HG02840 (cell line): ENCODE measurements around the gene TGFBRAP1.

Source experiments
- ATAC-seq: cut with Tn5 transposase; IDR thresholded peaks from one replicate; pipeline ENCODE4 v1.9.1; 2021; ENCODE audit warnings: mild to moderate bottlenecking, moderate library complexity, moderate number of reproducible peaks; ENCODE audit not compliant: unreplicated experiment, low FRiP score

TGFBRAP1 gene, protein sequence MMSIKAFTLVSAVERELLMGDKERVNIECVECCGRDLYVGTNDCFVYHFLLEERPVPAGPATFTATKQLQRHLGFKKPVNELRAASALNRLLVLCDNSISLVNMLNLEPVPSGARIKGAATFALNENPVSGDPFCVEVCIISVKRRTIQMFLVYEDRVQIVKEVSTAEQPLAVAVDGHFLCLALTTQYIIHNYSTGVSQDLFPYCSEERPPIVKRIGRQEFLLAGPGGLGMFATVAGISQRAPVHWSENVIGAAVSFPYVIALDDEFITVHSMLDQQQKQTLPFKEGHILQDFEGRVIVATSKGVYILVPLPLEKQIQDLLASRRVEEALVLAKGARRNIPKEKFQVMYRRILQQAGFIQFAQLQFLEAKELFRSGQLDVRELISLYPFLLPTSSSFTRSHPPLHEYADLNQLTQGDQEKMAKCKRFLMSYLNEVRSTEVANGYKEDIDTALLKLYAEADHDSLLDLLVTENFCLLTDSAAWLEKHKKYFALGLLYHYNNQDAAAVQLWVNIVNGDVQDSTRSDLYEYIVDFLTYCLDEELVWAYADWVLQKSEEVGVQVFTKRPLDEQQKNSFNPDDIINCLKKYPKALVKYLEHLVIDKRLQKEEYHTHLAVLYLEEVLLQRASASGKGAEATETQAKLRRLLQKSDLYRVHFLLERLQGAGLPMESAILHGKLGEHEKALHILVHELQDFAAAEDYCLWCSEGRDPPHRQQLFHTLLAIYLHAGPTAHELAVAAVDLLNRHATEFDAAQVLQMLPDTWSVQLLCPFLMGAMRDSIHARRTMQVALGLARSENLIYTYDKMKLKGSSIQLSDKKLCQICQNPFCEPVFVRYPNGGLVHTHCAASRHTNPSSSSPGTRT

GRCh38 chr2:105329561-105330495 lies at the start of gene TGFBRAP1:
Gene TGFBRAP1, minus strand, starts transcription at chr2:105329735. Its CDS starts 21,434 bp downstream, at chr2:105308301.
- peak; percentile 66 for ATAC-seq

DNA sequence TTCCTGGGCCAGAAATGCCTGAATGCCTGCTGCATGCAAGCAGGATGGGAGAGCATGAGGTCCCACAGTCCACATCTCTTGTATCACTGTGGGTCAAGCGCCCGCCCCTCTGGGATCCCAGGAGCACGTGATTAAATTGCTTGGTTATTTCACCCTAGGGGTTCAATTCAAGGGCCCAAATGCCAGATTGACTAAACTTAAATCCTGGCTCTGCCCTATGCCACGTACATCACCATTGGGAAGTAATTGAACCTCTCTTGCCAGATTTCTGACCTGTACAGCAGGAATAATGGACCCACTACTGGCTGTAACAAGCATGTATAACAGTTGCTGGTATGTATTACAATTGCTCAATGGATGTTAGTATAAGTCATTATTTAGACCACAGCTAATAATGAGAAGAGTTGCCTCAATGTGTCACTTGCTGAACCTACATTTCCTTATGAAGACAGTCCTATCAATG lies 49.4 kb upstream of the TGFBRAP1 start:
- no peak for ATAC-seq

GRCh38 chr2:105378276-105378840 lies 48.8 kb upstream of the TGFBRAP1 start:
- no peak for ATAC-seq

- no peak for ATAC-seq
Observed at GRCh38 chr2:105377871-105378270, 48.3 kb upstream of the TGFBRAP1 start.

DNA sequence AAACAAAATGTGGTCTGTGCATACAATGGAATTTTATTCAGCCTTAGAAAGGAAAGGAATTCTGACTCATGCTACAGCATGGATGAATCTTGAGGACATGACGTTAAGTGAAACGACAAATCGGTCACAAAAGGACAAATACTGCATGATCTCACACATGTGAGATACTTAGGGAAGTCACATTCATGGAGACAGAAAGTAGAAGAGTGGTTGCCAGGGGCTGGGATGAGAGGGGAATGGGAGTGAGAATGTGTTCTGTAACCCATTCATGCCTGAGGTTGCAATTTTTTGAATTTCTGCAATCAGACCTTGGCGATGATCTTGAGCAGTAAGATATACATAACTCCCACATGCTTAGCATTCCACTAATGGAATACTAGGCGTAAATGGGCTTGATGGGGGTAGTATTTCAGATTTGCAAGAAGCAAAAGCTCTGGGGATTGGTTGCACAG lies 47.3 kb upstream of the TGFBRAP1 start:
- ATAC-seq: no peak

DNA sequence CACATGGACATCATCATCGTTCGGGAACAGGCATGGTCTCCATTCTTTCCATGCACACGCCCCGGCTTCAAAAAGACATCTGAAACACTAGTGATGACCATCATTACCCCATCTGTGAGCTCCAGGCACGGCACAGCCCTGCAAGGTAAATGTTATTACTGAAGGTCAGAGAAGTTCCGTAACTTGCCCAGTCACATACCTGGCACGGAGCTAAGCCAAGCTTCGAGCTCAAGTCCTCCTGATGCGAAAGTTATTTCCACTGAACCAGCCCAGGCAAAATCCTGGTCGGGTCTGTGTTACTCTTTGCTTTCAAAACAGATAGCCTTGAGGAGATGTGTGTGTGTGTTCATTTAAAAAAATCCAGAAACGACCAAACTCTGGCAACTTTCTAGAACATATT lies 46.5 kb upstream of the TGFBRAP1 start:
- ATAC-seq: no peak

DNA sequence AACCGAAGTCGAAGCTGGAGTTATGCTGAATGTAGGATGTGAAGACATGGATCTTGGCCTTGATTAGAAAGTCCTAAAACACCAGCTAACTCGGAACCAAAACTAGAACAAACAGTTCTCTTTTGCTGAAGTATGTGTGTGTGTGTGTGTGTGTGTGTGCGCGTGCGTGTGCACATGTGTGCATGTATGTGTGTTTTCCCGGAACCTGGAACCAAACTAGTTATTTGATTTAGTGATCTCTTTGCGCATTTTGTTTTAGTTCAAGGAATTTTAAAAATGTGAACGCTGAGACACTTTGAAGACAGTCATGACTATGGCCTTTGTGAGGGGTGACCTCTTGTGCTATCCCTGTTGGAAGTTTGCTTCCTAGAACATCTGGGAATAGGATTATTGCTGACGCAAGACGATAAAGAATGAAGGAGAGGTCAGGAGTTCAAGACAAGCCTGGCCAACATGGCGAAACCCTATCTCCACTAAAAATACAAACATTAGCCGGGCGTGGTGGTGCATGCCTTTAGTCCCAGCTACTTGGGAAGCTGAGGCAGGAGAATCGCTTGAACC lies 45.5 kb upstream of the TGFBRAP1 start:
- no peak for ATAC-seq

GRCh38 chr2:105373895-105374401 lies 44.4 kb upstream of the TGFBRAP1 start:
- ATAC-seq: peak; percentile 81

DNA sequence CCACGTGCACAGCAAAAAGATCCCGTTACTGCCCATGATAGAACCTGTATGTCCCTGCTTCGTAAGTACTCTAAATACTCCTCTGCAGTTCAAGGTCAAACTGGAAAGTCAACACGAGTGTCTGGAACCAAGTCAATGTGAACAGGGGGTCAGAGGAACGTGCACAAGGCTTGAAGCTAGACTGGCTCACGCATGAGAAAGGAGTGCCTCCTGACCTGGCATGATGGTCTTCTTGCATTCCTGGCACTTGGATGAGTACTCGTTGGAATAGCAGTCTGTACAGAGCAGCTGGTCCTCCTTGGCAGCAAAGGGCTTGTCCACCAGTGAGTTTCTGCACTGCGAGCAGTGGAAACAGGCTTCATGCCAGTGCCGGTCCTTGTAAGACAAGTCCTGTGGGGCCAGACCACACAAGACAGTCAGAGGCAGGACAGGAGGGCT lies 43.8 kb upstream of the TGFBRAP1 start:
- ATAC-seq: no peak

GRCh38 chr2:105371810-105372209 lies 42.3 kb upstream of the TGFBRAP1 start:
- no peak for ATAC-seq

- no peak for ATAC-seq
Observed at GRCh38 chr2:105371156-105371555, 41.6 kb upstream of the TGFBRAP1 start.

DNA sequence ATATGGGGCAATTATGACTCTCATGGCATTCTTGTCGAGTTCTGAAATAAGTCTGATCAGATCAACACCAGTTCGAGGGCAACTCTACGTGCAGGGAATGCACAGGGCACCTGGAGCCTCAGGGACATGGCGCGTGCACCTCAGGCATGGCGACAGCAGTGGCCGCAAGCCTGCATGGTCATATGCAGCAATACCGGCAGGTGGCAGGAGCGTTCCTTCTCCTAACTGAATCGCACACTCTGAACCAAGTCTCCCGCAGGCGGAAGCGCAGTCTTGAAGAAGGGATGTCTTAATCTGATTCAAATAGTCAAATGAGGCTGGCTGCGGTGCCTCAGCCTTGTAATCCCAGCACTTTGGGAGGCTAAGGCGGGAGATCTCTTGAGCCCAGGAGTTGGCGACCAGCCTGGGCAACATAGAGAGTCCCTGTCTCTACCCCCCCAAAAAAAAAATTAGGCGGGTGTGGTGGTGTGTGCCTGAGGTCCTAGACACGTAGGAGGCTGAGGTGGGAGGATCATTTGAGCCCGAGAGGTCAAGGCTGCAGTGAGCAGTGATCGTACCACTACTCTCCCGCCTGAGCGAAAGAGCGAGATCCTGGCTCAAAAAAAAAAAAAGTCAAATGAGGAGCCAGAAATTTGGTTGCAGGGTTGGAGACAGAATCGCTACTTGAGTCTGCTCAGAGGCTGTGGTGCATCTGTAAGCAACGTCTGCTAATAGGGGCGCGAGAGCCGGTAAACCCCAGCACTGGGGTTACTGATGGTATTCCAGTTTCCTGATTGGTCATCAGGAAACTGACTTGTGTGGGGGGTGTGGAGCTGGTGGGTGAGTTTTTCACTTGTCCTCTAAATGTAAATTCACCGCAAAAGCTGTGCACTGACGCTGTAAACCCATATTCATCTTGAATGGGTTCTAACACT lies 40.5 kb upstream of the TGFBRAP1 start:
- ATAC-seq: peak; percentile 83

GRCh38 chr2:105368759-105369408 lies 39.3 kb upstream of the TGFBRAP1 start:
- no peak for ATAC-seq

- ATAC-seq: no peak
Observed at GRCh38 chr2:105365206-105365605, 35.7 kb upstream of the TGFBRAP1 start.

DNA sequence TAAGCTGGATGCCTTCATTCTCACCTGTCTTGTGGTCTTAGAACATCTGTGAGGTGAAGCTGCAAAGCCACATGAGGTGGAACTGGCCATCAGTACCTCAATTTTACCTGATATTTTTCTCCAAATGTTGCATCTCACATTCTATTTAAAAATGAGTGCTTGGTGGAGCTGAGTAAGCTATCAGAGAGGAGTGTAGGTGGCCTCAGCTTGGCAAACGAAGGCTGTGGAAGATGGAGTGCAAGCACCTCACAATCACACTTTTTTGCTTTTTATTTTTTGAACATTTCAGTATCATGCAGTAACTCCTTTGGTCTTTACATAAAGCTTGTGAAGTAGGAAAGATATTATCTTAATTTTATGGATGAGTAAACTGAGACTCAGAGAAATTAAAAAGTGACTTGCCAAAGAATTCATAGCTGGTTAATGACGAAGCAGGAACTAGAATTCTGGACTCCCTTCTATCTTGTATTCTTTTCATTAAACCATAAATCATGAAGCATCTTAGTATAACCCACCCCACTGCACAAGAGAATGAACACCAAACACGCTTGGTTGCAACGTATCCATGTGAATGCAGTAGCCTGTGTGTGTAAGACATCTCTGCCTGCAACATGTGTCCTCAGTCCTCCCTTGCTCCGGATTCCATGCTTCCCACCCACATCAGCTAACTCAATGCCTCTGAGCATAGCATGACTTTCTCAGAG lies 35.1 kb upstream of the TGFBRAP1 start:
- no peak for ATAC-seq

- no peak for ATAC-seq
Observed at GRCh38 chr2:105362862-105363591, 33.5 kb upstream of the TGFBRAP1 start.
